Neutrophil (primary cell): ENCODE data around the gene SLC9A9.

ENCODE experiments used
- H3K27ac ChIP-seq: fragments of 200-600 bp; sonication (generic); 2 replicates; pipeline ENCODE4 v1.5.1; 2016; ENCODE audit warnings: mild to moderate bottlenecking, moderate library complexity
- H3K27me3 ChIP-seq: fragments of 200-600 bp; sonication (generic); 2 replicates; pipeline ENCODE4 v1.6.0; 2016; ENCODE audit warnings: mild to moderate bottlenecking
- H3K36me3 ChIP-seq: fragments of 200-600 bp; sonication (generic); 2 replicates; pipeline ENCODE4 v1.5.1; 2017
- H3K4me1 ChIP-seq, 2 experiments: fragments of 200-600 bp in 1 of 2; sonication (generic) in 1 of 2; 1 replicate in 1 of 2; 2 replicates in 1 of 2; pipeline versions ENCODE4 v1.5.1 to v1.6.1; 2013 to 2016; ENCODE audit warnings: low read depth in 1 of 2, low read length in 1 of 2, mild to moderate bottlenecking in 1 of 2, moderate library complexity in 1 of 2; ENCODE audit not compliant: control insufficient read depth in 1 of 2, insufficient read depth in 1 of 2
- H3K4me3 ChIP-seq, 2 experiments: fragments of 200-600 bp in 1 of 2; sonication (generic) in 1 of 2; 1 replicate in 1 of 2; 2 replicates in 1 of 2; pipeline ENCODE4 v1.5.1; 2013 to 2016; ENCODE audit warnings: low read depth in 1 of 2, low read length in 1 of 2, mild to moderate bottlenecking in 1 of 2, moderate library complexity in 1 of 2
- H3K9me3 ChIP-seq: fragments of 200-600 bp; sonication (generic); 2 replicates; pipeline ENCODE4 v1.5.1; 2016
- TF ChIP-seq, protein P1 (sequence below): fragments of 200-600 bp; sonication (generic); IDR thresholded peaks from 2 replicates; pipeline ENCODE4 v1.5.1; 2016; ENCODE audit warnings: antibody characterized with exemption

SLC9A9 gene

DNA sequence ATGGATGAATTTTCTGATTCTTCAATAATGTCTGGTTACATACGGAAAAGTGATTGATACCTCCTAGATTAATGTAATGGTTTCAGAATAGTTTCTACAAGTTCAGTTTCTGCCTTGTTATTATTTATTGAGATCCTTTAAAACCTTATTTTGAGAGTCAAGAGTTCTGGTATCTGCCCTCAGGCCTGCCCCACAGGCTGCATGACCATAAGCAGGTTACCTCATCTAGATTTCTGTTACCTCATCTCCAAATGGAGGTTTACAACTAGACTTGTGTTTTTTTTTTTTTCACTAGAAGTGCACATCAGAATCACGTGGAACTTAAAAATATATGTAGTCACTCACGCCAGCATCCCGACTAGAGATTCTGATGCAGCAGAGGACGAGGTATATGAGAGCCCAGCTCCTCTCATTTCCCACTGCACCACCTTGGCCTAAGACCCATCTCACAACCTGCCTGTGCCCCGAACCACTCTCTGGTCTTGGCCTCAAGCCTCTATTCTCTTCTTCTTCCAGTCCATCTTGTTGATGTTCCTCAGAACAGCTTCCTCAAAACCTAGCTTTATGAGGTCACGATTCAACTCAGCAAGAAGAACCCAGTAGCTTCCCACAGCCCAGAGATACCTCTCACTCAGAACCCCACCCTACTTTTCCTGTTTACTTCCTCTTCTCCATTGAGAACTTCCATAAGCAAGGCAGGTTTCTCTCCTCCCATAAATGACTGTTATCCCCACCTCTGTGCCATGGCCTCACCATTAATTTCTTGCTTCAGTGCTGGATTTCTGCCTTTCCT lies 375.3 kb downstream of the SLC9A9 start:
- Histone ChIP-seq H3K27ac (no peak overlapping the region), H3K4me1 (no peaks in the 10 kb centered on the region), H3K27me3 (no peaks in the 10 kb centered on the region), H3K9me3 (no peaks in the 10 kb centered on the region), H3K36me3 (no peaks in the 10 kb centered on the region), H3K4me3 (no peak overlapping the region)
- TF ChIP-seq, protein P1, sequence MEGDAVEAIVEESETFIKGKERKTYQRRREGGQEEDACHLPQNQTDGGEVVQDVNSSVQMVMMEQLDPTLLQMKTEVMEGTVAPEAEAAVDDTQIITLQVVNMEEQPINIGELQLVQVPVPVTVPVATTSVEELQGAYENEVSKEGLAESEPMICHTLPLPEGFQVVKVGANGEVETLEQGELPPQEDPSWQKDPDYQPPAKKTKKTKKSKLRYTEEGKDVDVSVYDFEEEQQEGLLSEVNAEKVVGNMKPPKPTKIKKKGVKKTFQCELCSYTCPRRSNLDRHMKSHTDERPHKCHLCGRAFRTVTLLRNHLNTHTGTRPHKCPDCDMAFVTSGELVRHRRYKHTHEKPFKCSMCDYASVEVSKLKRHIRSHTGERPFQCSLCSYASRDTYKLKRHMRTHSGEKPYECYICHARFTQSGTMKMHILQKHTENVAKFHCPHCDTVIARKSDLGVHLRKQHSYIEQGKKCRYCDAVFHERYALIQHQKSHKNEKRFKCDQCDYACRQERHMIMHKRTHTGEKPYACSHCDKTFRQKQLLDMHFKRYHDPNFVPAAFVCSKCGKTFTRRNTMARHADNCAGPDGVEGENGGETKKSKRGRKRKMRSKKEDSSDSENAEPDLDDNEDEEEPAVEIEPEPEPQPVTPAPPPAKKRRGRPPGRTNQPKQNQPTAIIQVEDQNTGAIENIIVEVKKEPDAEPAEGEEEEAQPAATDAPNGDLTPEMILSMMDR, result no peak

DNA sequence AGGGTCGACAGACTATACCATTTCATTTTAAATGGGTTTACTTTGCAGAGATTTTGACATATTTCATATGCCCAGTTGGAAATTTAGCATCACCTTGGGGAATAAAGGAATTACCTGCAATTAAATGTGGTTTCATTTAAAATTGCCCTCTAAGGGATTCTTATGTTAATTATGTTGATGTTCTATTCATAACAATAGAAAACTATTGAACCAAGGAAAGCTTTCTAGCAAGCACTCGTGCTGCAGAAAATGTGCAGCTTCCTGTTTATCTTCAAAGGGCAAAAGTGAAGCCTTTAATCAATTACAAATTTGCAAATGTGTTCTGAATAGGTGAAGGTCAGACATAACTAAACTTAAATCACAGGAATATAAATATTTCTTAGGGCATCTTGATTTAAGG lies 376.6 kb downstream of the SLC9A9 start:
- H3K27me3 ChIP-seq, result no peaks in the 10 kb centered on the region
- H3K27ac ChIP-seq, result no peak overlapping the region
- H3K4me1 ChIP-seq, result no peaks in the 10 kb centered on the region
- no peak overlapping the region for H3K4me3 ChIP-seq
- no peaks in the 10 kb centered on the region for H3K9me3 ChIP-seq
- H3K36me3 ChIP-seq, result no peaks in the 10 kb centered on the region
- TF ChIP-seq, protein P1, result no peak

DNA sequence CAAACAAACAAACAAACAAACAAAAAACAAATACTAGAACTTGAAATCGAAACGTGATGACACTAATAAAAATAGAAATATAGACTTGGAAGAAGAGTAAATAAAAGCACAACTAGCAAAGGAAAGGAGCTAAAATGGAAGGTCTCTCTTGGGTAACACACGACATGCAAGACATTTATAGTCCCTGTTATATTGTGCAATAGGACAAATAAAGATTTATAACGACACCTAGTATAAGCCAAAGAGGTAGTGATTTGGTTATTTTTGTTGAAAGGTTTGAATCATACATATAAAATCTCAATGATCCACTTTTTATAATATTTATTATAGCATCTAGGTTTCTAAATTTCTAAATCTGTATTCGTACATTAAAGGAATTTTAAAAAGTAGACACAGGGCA lies 379.1 kb downstream of the SLC9A9 start:
- no peak overlapping the region for H3K4me3 ChIP-seq
- H3K9me3 ChIP-seq, result no peaks in the 10 kb centered on the region
- TF ChIP-seq, protein P1, result no peak

DNA sequence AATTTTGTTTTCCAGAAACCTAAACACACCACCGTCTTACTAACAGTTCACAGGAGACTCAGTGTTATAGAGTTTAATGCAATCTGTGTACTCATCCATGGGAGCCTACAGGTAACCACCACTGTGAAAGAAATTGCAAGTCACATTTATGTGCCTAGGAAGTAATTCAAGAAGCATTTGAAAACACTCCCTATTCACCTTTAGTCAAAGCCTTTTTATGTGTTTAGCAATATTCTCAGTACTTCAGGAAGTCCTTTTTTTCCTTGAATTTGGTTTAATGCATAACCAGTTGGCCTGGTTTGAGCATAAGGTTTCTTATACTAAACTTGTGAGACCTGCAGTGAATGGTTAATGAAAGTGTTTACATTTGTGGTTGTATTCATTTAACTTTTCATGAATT lies 382.6 kb downstream of the SLC9A9 start:
- Histone ChIP-seq H3K27ac (no peak overlapping the region), H3K9me3 (no peaks in the 10 kb centered on the region), H3K4me3 (no peak overlapping the region), H3K27me3 (no peaks in the 10 kb centered on the region), H3K36me3 (no peaks in the 10 kb centered on the region), H3K4me1 (no peaks in the 10 kb centered on the region)
- TF ChIP-seq, protein P1, result no peak

More for the DNA sequence above, 379.1 kb downstream of the SLC9A9 start:
- Histone ChIP-seq H3K36me3 (no peaks in the 10 kb centered on the region), H3K27ac (no peak overlapping the region), H3K27me3 (no peaks in the 10 kb centered on the region), H3K4me1 (no peaks in the 10 kb centered on the region)

DNA sequence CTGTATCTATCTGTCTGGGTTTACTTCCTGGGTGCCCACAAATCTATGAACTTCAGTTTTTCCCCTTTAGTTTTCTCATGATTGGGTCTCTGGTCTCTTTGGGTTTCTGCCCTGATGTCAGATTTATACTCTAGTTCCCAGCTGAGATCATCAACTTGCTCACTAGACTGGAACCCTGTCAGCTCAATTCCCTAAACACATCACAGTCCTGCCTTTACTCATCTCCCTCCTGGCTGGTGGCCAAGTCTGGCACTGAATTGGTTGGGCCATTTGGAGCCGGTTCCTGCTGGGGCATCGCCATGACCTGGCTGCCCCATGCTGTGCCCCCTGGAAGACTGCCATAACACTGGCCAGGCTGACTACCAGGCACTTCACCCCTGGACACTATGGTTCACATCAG lies 383.4 kb downstream of the SLC9A9 start:
- no peak overlapping the region for H3K4me3 ChIP-seq
- H3K27me3 ChIP-seq, result no peaks in the 10 kb centered on the region

More for the DNA sequence above, 383.4 kb downstream of the SLC9A9 start:
- Histone ChIP-seq H3K9me3 (no peaks in the 10 kb centered on the region), H3K4me1 (no peaks in the 10 kb centered on the region), H3K36me3 (no peaks in the 10 kb centered on the region), H3K27ac (no peak overlapping the region)
- TF ChIP-seq, protein P1, result no peak
